B cell (primary cell): ENCODE results near the gene DERA. TPM values are rescaled to one million over a fixed set of nuclear protein-coding genes. Genes with fewer than 3 reads are reported as not detected.

ENCODE experiments used
- ATAC-seq: fragments of 200-7000 bp; cut with Tn5 transposase; one replicate; pipeline ENCODE4 v1.10.0; 2021; ENCODE audit warnings: low read depth, mild to moderate bottlenecking, moderate number of reproducible peaks, moderate library complexity
- CTCF ChIA-PET: fragments of 350-600 bp; sonication (Branson Sonifier 250); formaldehyde crosslinking; loops from one replicate; lab custom pipeline; 2021; ENCODE audit warnings: antibody characterized with exemption, inconsistent platforms; lab: Charles Lee
- POLR2A ChIA-PET: fragments of 350-600 bp; sonication (Branson Sonifier 250); formaldehyde crosslinking; loops from one replicate; lab custom pipeline; 2021; ENCODE audit warnings: antibody characterized with exemption; lab: Charles Lee
- DNase-seq: peaks from one replicate; pipeline ENCODE4 v3.0.0; 2013
- H2AFZ ChIP-seq: 2 replicates; pipeline ENCODE4 v1.6.1; 2012; ENCODE audit warnings: mild to moderate bottlenecking, low read depth, low read length; ENCODE audit not compliant: insufficient read depth, poor library complexity, severe bottlenecking
- H3K27ac ChIP-seq, 2 donors: 1 replicate in 1 of 2; 2 replicates in 1 of 2; pipeline ENCODE4 v1.5.1; 2012 to 2013; ENCODE audit warnings: low read length in 2 of 2, mild to moderate bottlenecking in 2 of 2, moderate library complexity in 1 of 2
- H3K27me3 ChIP-seq, 4 experiments: fragments of 200-600 bp in 1 of 4; sonication (generic) in 1 of 4; replicated peaks in 1 of 4; 1 replicate in 2 of 4; 2 replicates in 2 of 4; pipeline versions ENCODE4 v1.6.1 to v1.7.0; 2013 to 2016; ENCODE audit warnings: low read length in 3 of 4, mild to moderate bottlenecking in 2 of 4, mixed read lengths in 1 of 4, moderate library complexity in 1 of 4; ENCODE audit not compliant: insufficient read depth in 4 of 4, control insufficient read depth in 3 of 4; ENCODE audit errors: control extremely low read depth in 1 of 4
- H3K36me3 ChIP-seq, 2 experiments: replicated peaks in 1 of 2; 1 replicate in 1 of 2; 2 replicates in 1 of 2; pipeline versions ENCODE4 v1.6.1 to v1.7.1; 2013; ENCODE audit warnings: low read length in 1 of 2; ENCODE audit not compliant: insufficient read depth in 2 of 2, control insufficient read depth in 1 of 2; ENCODE audit errors: control extremely low read depth in 1 of 2, extremely low read depth in 1 of 2
- H3K4me1 ChIP-seq, 2 donors: fragments of 200-600 bp in 1 of 2; sonication (generic) in 1 of 2; 1 replicate in 1 of 2; 2 replicates in 1 of 2; pipeline versions ENCODE4 v1.5.1 to v1.6.1; 2013 to 2017; ENCODE audit warnings: low read length in 2 of 2; ENCODE audit not compliant: control insufficient read depth in 2 of 2, insufficient read depth in 2 of 2
- H3K4me2 ChIP-seq: replicated peaks from 2 replicates; pipeline ENCODE3; 2012; ENCODE audit warnings: mild to moderate bottlenecking, low read depth, low read length; ENCODE audit not compliant: poor library complexity, severe bottlenecking
- H3K4me3 ChIP-seq, 5 experiments: fragments of 200-600 bp in 1 of 5; sonication (generic) in 1 of 5; 1 replicate in 3 of 5; 2 replicates in 2 of 5; pipeline versions ENCODE4 v1.5.1 to v1.7.0; 2011 to 2016; ENCODE audit warnings: low read length in 4 of 5, mild to moderate bottlenecking in 4 of 5, low read depth in 2 of 5, control low read depth in 1 of 5, moderate library complexity in 1 of 5; ENCODE audit not compliant: insufficient read depth in 1 of 5; ENCODE audit errors: control extremely low read depth in 1 of 5, extremely low read depth in 1 of 5
- H3K79me2 ChIP-seq: fragments of 200-600 bp; sonication (generic); one replicate; pipeline ENCODE4 v1.6.0; 2016; ENCODE audit warnings: low read length; ENCODE audit not compliant: control insufficient read depth, insufficient read depth
- H3K9ac ChIP-seq: fragments of 200-600 bp; sonication (generic); 2 replicates; pipeline ENCODE4 v1.6.1; 2017; ENCODE audit warnings: mild to moderate bottlenecking, low read length, moderate library complexity
- H3K9me3 ChIP-seq, 3 donors: one replicate each; pipeline versions ENCODE4 v1.6.1 to v1.7.1; 2013; ENCODE audit warnings: low read length in 2 of 3; ENCODE audit not compliant: control insufficient read depth in 2 of 3, insufficient read depth in 1 of 3; ENCODE audit errors: control extremely low read depth in 1 of 3
- H4K20me1 ChIP-seq: 2 replicates; pipeline ENCODE4 v1.6.0; 2012; ENCODE audit warnings: mild to moderate bottlenecking, low read length; ENCODE audit not compliant: insufficient read depth, control insufficient read depth, poor library complexity, severe bottlenecking
- H3K27ac Mint-ChIP-seq: one replicate; pipeline ENCODE4 v1.8.0; 2021; ENCODE audit warnings: mixed read lengths
- H3K27me3 Mint-ChIP-seq: one replicate; pipeline ENCODE4 v1.8.0; 2021; ENCODE audit warnings: mixed read lengths
- H3K4me1 Mint-ChIP-seq: one replicate; pipeline ENCODE4 v1.8.0; 2021; ENCODE audit warnings: mixed read lengths
- H3K4me3 Mint-ChIP-seq: one replicate; pipeline ENCODE4 v1.8.0; 2021; ENCODE audit warnings: mixed read lengths
- H3K9me3 Mint-ChIP-seq: one replicate; pipeline ENCODE4 v1.8.0; 2022; ENCODE audit warnings: mixed read lengths; ENCODE audit not compliant: insufficient read depth
- EZH2 ChIP-seq: IDR thresholded peaks from 2 replicates; pipeline ENCODE4 v1.6.1; 2012; ENCODE audit warnings: borderline replicate concordance, low read depth, mild to moderate bottlenecking, moderate library complexity, low read length; ENCODE audit not compliant: insufficient read depth, poor library complexity, severe bottlenecking
- WGBS: methylation state at CpG from one replicate; pipeline ENCODE4 v1.1.5; 2013; ENCODE audit warnings: missing lambda C conversion rate; ENCODE audit not compliant: insufficient coverage; 5-methylcytosine and 5-hydroxymethylcytosine counted together
- intact Hi-C: fragments of 100-400 bp; cut with micrococcal nuclease; formaldehyde crosslinking; loops from one replicate; pipeline ENCODE4 v1.10.0; 2022
- polyA plus RNA-seq: library from polyadenylated mRNA; depleted of rRNA; stranded (reverse); fragments of >200 nt; gene quantifications from 2 replicates; pipeline ENCODE4 v1.2.3, GENCODE V29; 2012
- total RNA-seq, 2 donors: library from RNA; stranded (reverse); fragments of 120-200 nt in 1 of 2; gene quantifications; 1 replicate in 1 of 2; 2 replicates in 1 of 2; pipeline versions ENCODE4 v1.2.3 to v1.2.4, GENCODE V29; 2013 to 2022
- TF ChIP-seq, protein P1 (sequence below): fragments of 200-600 bp; IDR thresholded peaks from one replicate; pipeline ENCODE4 v1.8.0; 2022; ENCODE audit warnings: antibody characterized with exemption, mild to moderate bottlenecking

The DERA gene
- total and polyA plus RNA-seq, 2 donors (not counting 1 experiment from before 2014, with no cell fraction given) = 9.4 to 20.5 TPM

DNA sequence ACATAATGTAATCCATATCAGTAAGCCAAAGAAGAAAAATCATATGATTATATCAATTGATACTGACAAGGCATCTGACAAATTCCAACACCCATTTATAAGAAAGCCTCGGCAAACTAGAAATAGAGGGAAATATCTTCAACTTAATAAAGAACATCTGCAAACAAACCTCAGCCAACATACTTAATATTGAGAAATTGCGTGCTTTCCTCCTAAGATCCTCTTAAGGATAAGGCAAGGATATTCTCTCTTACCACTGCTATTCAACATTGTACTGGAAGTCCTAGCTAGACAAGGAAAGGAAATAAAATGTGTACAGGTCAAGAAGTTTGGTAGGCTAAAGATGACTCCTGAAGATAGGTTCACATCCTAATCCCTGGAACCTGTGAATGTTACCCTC, 115.9 kb downstream of the DERA start:
- WGBS = no CpG with 5 or more reads among the region's 2 CpGs
- POLR2A ChIA-PET = no interaction called here

DNA sequence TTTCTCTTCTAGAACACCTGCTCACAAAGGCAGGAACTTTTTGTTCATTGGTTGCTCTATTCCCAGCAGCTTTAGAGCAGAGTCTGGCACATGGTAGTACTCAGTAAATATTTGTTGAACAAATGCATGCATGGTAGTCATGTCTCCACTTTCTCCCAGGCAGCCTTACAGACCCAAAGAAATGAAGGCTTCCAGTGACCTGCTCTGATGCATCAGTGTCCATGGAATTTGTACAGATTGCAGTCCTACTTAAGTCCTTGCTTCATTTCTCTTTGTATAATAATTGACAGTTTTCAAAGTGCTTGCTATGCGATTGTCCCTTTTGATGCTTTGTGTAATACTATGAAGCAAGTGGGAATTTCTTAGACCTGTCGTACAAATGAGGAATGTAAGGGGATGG, 119.6 kb downstream of the DERA start:
- 100% methylated on average over 2 of the region's 2 CpGs for WGBS
- intact Hi-C loops = no loop called here
- POLR2A ChIA-PET = no interaction called here

More for the DNA sequence above, 115.9 kb downstream of the DERA start:
- DNase-seq = no peak
- H3K4me3 Mint-ChIP-seq = no peak overlapping the region
- Histone ChIP-seq H3K27ac (no peak overlapping the region), H3K4me2 (no peak overlapping the region), H3K9me3 (no peaks in the 10 kb centered on the region), H3K36me3 (peaks cover 0 to 3% of the 10 kb centered on the region in 2 experiments), H3K9ac (no peak overlapping the region), H3K4me3 (no peak overlapping the region), H4K20me1 (no peaks in the 10 kb centered on the region), H2AFZ (no peak overlapping the region), H3K79me2 (no peaks in the 10 kb centered on the region), H3K4me1 (no peaks in the 10 kb centered on the region), H3K27me3 (no peaks in the 10 kb centered on the region)
- no peaks in the 10 kb centered on the region for H3K27me3 Mint-ChIP-seq
- no peak for ATAC-seq
- TF ChIP-seq EZH2 = no peak
- TF ChIP-seq, protein P1, sequence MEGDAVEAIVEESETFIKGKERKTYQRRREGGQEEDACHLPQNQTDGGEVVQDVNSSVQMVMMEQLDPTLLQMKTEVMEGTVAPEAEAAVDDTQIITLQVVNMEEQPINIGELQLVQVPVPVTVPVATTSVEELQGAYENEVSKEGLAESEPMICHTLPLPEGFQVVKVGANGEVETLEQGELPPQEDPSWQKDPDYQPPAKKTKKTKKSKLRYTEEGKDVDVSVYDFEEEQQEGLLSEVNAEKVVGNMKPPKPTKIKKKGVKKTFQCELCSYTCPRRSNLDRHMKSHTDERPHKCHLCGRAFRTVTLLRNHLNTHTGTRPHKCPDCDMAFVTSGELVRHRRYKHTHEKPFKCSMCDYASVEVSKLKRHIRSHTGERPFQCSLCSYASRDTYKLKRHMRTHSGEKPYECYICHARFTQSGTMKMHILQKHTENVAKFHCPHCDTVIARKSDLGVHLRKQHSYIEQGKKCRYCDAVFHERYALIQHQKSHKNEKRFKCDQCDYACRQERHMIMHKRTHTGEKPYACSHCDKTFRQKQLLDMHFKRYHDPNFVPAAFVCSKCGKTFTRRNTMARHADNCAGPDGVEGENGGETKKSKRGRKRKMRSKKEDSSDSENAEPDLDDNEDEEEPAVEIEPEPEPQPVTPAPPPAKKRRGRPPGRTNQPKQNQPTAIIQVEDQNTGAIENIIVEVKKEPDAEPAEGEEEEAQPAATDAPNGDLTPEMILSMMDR = no peak
- H3K9me3 Mint-ChIP-seq = no peaks in the 10 kb centered on the region
- no peak overlapping the region for H3K27ac Mint-ChIP-seq
- intact Hi-C loops = no loop called here
- CTCF ChIA-PET = no interaction called here
- H3K4me1 Mint-ChIP-seq = no peaks in the 10 kb centered on the region

More for the DNA sequence above, 119.6 kb downstream of the DERA start:
- Histone ChIP-seq H3K79me2 (no peaks in the 10 kb centered on the region), H3K9me3 (no peaks in the 10 kb centered on the region), H3K27me3 (no peaks in the 10 kb centered on the region), H3K4me2 (no peak overlapping the region), H3K27ac (no peak overlapping the region), H3K4me1 (no peaks in the 10 kb centered on the region), H3K9ac (no peak overlapping the region), H4K20me1 (no peaks in the 10 kb centered on the region), H2AFZ (no peak overlapping the region), H3K4me3 (no peak overlapping the region), H3K36me3 (peaks cover 5 to 6% of the 10 kb centered on the region in 2 experiments)
- Mint-ChIP-seq H3K4me1 (no peaks in the 10 kb centered on the region), H3K27me3 (no peaks in the 10 kb centered on the region), H3K27ac (no peak overlapping the region), H3K4me3 (no peak overlapping the region), H3K9me3 (no peaks in the 10 kb centered on the region)
- DNase-seq (no peak), ATAC-seq (no peak)
- CTCF ChIA-PET = no interaction called here
- no peak for TF ChIP-seq EZH2
- TF ChIP-seq, protein P1 = no peak
